Transverse colon (tissue), 4 donors: Measurements from ENCODE around the gene GPR162. TPM values are rescaled to one million over a fixed set of nuclear protein-coding genes. Genes with fewer than 3 reads are reported as not detected.
A peak's percentile ranks its signal among the peaks of the same experiment; 100 is the strongest.

ENCODE experiments used
- DNase-seq: peaks from one replicate; pipeline ENCODE4 v3.0.0-alpha.2; 2019
- H3K27ac ChIP-seq, 4 donors: fragments of 200-600 bp; sonication (generic); 2 replicates each; pipeline ENCODE4 v1.5.1; 2016 to 2018; ENCODE audit warnings: inconsistent platforms in 4 of 4
- H3K27me3 ChIP-seq: fragments of 200-600 bp; sonication (generic); 2 replicates; pipeline ENCODE4 v1.5.1; 2017; ENCODE audit warnings: inconsistent platforms
- H3K36me3 ChIP-seq, 4 donors: fragments of 200-600 bp; sonication (generic); 2 replicates each; pipeline ENCODE4 v1.5.1; 2017 to 2019; ENCODE audit warnings: inconsistent platforms in 4 of 4
- H3K4me1 ChIP-seq, 4 donors: fragments of 200-600 bp; sonication (generic); 2 replicates each; pipeline ENCODE4 v1.5.1; 2017 to 2020; ENCODE audit warnings: inconsistent platforms in 4 of 4
- H3K4me3 ChIP-seq, 4 donors: fragments of 200-600 bp; sonication (generic); 1 replicate in 1 of 4; 2 replicates in 3 of 4; pipeline versions ENCODE4 v1.5.1 to v1.6.1; 2017 to 2019; ENCODE audit warnings: inconsistent platforms in 4 of 4
- H3K9me3 ChIP-seq, 2 donors: fragments of 200-600 bp; sonication (generic); 2 replicates each; pipeline ENCODE4 v1.5.1; 2017 to 2019; ENCODE audit warnings: inconsistent platforms in 2 of 2
- CTCF ChIP-seq, 5 experiments: fragments of 200-600 bp in 3 of 5; fragments of 450-650 bp in 2 of 5; sonication (generic) in 3 of 5; IDR thresholded peaks; 1 replicate in 2 of 5; 2 replicates in 3 of 5; pipeline ENCODE4 v1.5.1; 2016 to 2017; ENCODE audit warnings: antibody characterized with exemption in 5 of 5, inconsistent platforms in 3 of 5, mild to moderate bottlenecking in 2 of 5, moderate library complexity in 1 of 5
- EP300 ChIP-seq: sonication (generic); formaldehyde crosslinking; IDR thresholded peaks from one replicate; pipeline ENCODE4 v1.6.1; 2017; ENCODE audit warnings: antibody characterized with exemption, low read depth
- POLR2A ChIP-seq: fragments of 450-650 bp; IDR thresholded peaks from one replicate; pipeline ENCODE4 v1.6.1; 2016; ENCODE audit warnings: antibody characterized with exemption, mild to moderate bottlenecking, moderate library complexity
- POLR2AphosphoS5 ChIP-seq, 3 donors: sonication (generic); formaldehyde crosslinking; IDR thresholded peaks; one replicate each; pipeline ENCODE4 v1.6.1; 2016; ENCODE audit warnings: antibody characterized with exemption in 3 of 3
- WGBS, 2 donors: methylation state at CpG; one replicate each; pipeline ENCODE4 v1.1.5; 2018; ENCODE audit warnings: low coverage in 1 of 2; 5-methylcytosine and 5-hydroxymethylcytosine counted together
- in situ Hi-C, 4 donors: fragments of 200-750 bp; cut with MboI; loops; one replicate each; pipeline versions ENCODE4 v1.15.0 to v1.15.1; 2017; ENCODE audit warnings: low sequenced_read_pairs in 3 of 4, low pct_ligation_motif_present in 1 of 4, low pct_unique_long_range_greater_than_20kb in 1 of 4
- intact Hi-C: fragments of 100-400 bp; cut with DNase I; formaldehyde crosslinking; loops from one replicate; pipeline ENCODE4 v1.15.1; 2023; ENCODE audit warnings: low total_unique reads
- total RNA-seq, 4 donors: library from RNA; depleted of rRNA; stranded (reverse); fragments of >200 nt; gene quantifications; one replicate each; pipeline ENCODE4 v1.1.0, GENCODE V29; 2016

GPR162 gene
- total RNA-seq, 4 donors from 2014 or later: 3.0 to 6.4 (median 3.1) TPM; not detected in 1

GRCh38 chr12:6866920-6867412 lies 45.3 kb downstream of the GPR162 start:
- Histone ChIP-seq H3K4me1 (peaks cover 22 to 44% (median 37%) of the 10 kb centered on the region in 4 donors), H3K36me3 (peaks cover 0 to 23% (median 6%) of the 10 kb centered on the region in 4 donors), H3K9me3 (no peaks in the 10 kb centered on the region), H3K27me3 (no peaks in the 10 kb centered on the region), H3K4me3 (peak overlapping the region; percentile 8 to 99 (median 90)), H3K27ac (peak overlapping the region; percentile 97 to 99 (median 98))
- WGBS, 2 donors: 7% methylated on average over 16 of the region's 33 CpGs; no CpG with 5 or more reads in 1 of the 2 donors
- in situ Hi-C loops: no loop called here
- TF ChIP-seq POLR2AphosphoS5 (IDR thresholded peaks at IDR 0.05): no peak
- DNase-seq: no peak
- intact Hi-C loops: loop anchor here (2.0 kb wide), 1 partner anchor 242 kb away; the partner anchor contains the start of gene C1RL

DNA sequence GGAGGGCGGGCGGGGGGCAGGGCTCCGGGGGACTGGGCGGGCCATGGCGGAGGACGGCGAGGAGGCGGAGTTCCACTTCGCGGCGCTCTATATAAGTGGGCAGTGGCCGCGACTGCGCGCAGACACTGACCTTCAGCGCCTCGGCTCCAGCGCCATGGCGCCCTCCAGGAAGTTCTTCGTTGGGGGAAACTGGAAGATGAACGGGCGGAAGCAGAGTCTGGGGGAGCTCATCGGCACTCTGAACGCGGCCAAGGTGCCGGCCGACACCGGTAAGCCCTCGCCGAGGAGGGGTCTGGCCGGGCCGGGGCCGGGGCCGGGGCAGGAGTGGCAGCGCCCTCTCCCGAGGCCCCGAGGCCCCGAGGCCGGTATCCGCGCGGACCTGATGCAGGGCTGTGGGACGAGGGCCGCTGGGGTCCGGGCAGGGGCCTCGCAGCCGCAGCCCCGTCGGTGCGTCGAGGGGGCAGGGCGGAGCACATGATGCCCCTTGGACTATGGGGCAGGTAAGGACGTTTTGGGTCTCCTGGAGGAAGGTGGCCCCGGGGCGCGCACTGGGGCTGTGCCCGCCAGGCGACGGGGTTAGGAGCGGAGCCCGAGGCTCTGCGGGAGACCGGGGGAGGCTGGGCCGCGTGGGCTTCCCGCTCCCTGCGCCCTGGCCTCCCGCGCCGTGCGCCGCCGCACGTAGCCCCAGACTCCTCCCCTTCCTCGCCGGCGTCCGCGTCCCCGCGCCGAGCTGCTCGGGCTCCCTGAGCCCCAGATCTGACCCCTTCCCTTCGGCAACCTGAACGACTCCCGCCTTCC lies 46.0 kb downstream of the GPR162 start, which contains the start of gene TPI1:
TSS of gene TPI1 (plus strand) at position 119 of the 798 bp plus-strand sequence. CDS start at position 155, 36 bp downstream.
- DNase-seq: peak; percentile 90
- Histone ChIP-seq H3K4me3 (peak within 1 kb of the TSS; percentile 88 to 99 (median 94)), H3K36me3 (peaks cover 0 to 18% (median 5%) of the 10 kb centered on the region in 4 donors), H3K27ac (peak within 1 kb of the TSS; percentile 97 to 99 (median 98)), H3K27me3 (no peaks in the 10 kb centered on the region), H3K4me1 (peaks cover 24 to 47% (median 42%) of the 10 kb centered on the region in 4 donors), H3K9me3 (no peaks in the 10 kb centered on the region)
- TF ChIP-seq POLR2A: peak; percentile 100
- no peak for TF ChIP-seq CTCF (IDR thresholded peaks at IDR 0.05)
- no peak for TF ChIP-seq EP300
- TF ChIP-seq POLR2AphosphoS5 (IDR thresholded peaks at IDR 0.05): peak; percentile 99 to 100 (median 100)
- in situ Hi-C loops: no loop called here
- intact Hi-C loops: loop anchor here (2.0 kb wide), 1 partner anchor 241 kb away; the partner anchor contains the start of gene C1RL
- 0% methylated on average over 56 of the region's 86 CpGs; no CpG with 5 or more reads in 1 of the 2 donors for WGBS, 2 donors

GRCh38 chr12:6868211-6869048 lies 46.8 kb downstream of the GPR162 start:
- TF ChIP-seq CTCF (IDR thresholded peaks at IDR 0.05) (no peak), EP300 (no peak), POLR2A (no peak), POLR2AphosphoS5 (IDR thresholded peaks at IDR 0.05) (peak in 1 of 3 donors; percentile 34)
- H3K27ac ChIP-seq: peak overlapping the region; percentile 97 to 99 (median 98)
- peak overlapping the region; percentile 88 to 99 (median 94) for H3K4me3 ChIP-seq
- in situ Hi-C loops: no loop called here
- H3K36me3 ChIP-seq: peaks cover 0 to 10% (median 5%) of the 10 kb centered on the region in 4 donors
- DNase-seq: no peak
- intact Hi-C loops: no loop called here
- peaks cover 24 to 47% (median 42%) of the 10 kb centered on the region in 4 donors for H3K4me1 ChIP-seq
- 0 to 8% methylated on average over 3 to 22 of the region's 22 CpGs for WGBS, 2 donors
- no peaks in the 10 kb centered on the region for H3K9me3 ChIP-seq
- no peaks in the 10 kb centered on the region for H3K27me3 ChIP-seq
